HepG2 (cell line): Measurements from ENCODE around the gene JUND. TPM values are rescaled to one million over a fixed set of nuclear protein-coding genes. Genes with fewer than 3 reads are reported as not detected.

Experiments
- AGO2 ChIP-seq: fragments of 200-400 bp; formaldehyde crosslinking; optimal IDR thresholded peaks from 2 replicates; pipeline ENCODE3; 2017; ENCODE audit warnings: mild to moderate bottlenecking, low read depth, low read length, moderate library complexity
- CEBPB ChIP-seq: IDR thresholded peaks from 2 replicates; pipeline ENCODE4 v1.6.1; 2011; ENCODE audit warnings: low read depth, low read length, improper control_type of control experiment, borderline replicate concordance
- EHMT2 ChIP-seq: fragments of 200-600 bp; sonication (generic); IDR thresholded peaks from 2 replicates; pipeline ENCODE4 v1.7.0; 2017; ENCODE audit warnings: antibody characterized with exemption, low read depth, low read length, borderline replicate concordance
- FIP1L1 ChIP-seq: fragments of 200-400 bp; formaldehyde crosslinking; IDR thresholded peaks from 2 replicates; pipeline ENCODE4 v1.6.1; 2018; ENCODE audit warnings: low read depth, mild to moderate bottlenecking, low read length, moderate library complexity, borderline replicate concordance; ENCODE audit not compliant: insufficient read depth
- FOXC1 ChIP-seq: sonication (generic); formaldehyde crosslinking; IDR thresholded peaks from 2 replicates; pipeline ENCODE4 v1.8.0; 2022; ENCODE audit warnings: mild to moderate bottlenecking, missing genetic modification reagents, borderline replicate concordance
- HNF4G ChIP-seq, 2 experiments: sonication (generic) in 1 of 2; formaldehyde crosslinking in 1 of 2; IDR thresholded peaks; 2 replicates each; pipeline versions ENCODE4 v1.4.0 to v1.6.1; 2011 to 2020; ENCODE audit warnings: borderline replicate concordance in 2 of 2, low read depth in 2 of 2, mild to moderate bottlenecking in 2 of 2, low read length in 1 of 2, missing genetic modification reagents in 1 of 2, moderate library complexity in 1 of 2
- HNRNPK ChIP-seq: fragments of 200-400 bp; formaldehyde crosslinking; IDR thresholded peaks from 2 replicates; pipeline ENCODE4 v1.6.1; 2018; ENCODE audit warnings: low read length, low read depth, moderate library complexity, mild to moderate bottlenecking; ENCODE audit not compliant: poor library complexity, severe bottlenecking
- HOXA7 ChIP-seq: sonication (generic); formaldehyde crosslinking; IDR thresholded peaks from 2 replicates; pipeline ENCODE4 v1.8.1; 2022; ENCODE audit warnings: mild to moderate bottlenecking, missing genetic modification reagents, moderate library complexity
- MAF1 ChIP-seq: sonication (generic); formaldehyde crosslinking; IDR thresholded peaks from 2 replicates; pipeline ENCODE4 v1.5.0; 2020; ENCODE audit warnings: missing genetic modification reagents, borderline replicate concordance
- MTF2 ChIP-seq: sonication (generic); formaldehyde crosslinking; IDR thresholded peaks from 2 replicates; pipeline ENCODE4 v1.5.0; 2020; ENCODE audit warnings: missing genetic modification reagents, borderline replicate concordance
- PRPF4 ChIP-seq: fragments of 200-400 bp; formaldehyde crosslinking; IDR thresholded peaks from 2 replicates; pipeline ENCODE4 v1.6.1; 2016; ENCODE audit warnings: low read length, low read depth; ENCODE audit not compliant: poor library complexity, severe bottlenecking
- RNF2 ChIP-seq: fragments of 450-650 bp; conservative IDR thresholded peaks from 2 replicates; pipeline ENCODE4 v1.6.1; 2016; ENCODE audit warnings: low read depth
- RORA ChIP-seq: sonication (generic); formaldehyde crosslinking; IDR thresholded peaks from 2 replicates; pipeline ENCODE4 v1.5.0; 2020; ENCODE audit warnings: mild to moderate bottlenecking, missing genetic modification reagents, moderate library complexity
- SNRNP70 ChIP-seq: fragments of 200-400 bp; formaldehyde crosslinking; IDR thresholded peaks from 2 replicates; pipeline ENCODE4 v1.6.1; 2017; ENCODE audit warnings: mild to moderate bottlenecking, low read depth, low read length, moderate library complexity
- SRSF4 ChIP-seq: fragments of 200-400 bp; formaldehyde crosslinking; IDR thresholded peaks from one replicate; pipeline ENCODE4 v1.6.1; 2018; ENCODE audit warnings: mild to moderate bottlenecking, low read depth, low read length, moderate library complexity; ENCODE audit not compliant: poor library complexity, severe bottlenecking
- TAF1 ChIP-seq: sonication (generic); formaldehyde crosslinking; IDR thresholded peaks from 2 replicates; pipeline ENCODE4 v1.4.0; 2020; ENCODE audit warnings: missing genetic modification reagents
- TGIF2 ChIP-seq: IDR thresholded peaks from 2 replicates; pipeline ENCODE4 v1.6.1; 2016; ENCODE audit warnings: control low read depth, missing compliant biosample characterization
- ZBTB42 ChIP-seq: sonication (generic); formaldehyde crosslinking; IDR thresholded peaks from 2 replicates; pipeline ENCODE4 v1.5.0; 2020; ENCODE audit warnings: mild to moderate bottlenecking, missing genetic modification reagents
- ZNF124 ChIP-seq: sonication (generic); formaldehyde crosslinking; IDR thresholded peaks from 2 replicates; pipeline ENCODE4 v1.4.0; 2020; ENCODE audit warnings: missing genetic modification reagents
- ZNF543 ChIP-seq: sonication (generic); formaldehyde crosslinking; IDR thresholded peaks from 2 replicates; pipeline ENCODE4 v1.4.0; 2020; ENCODE audit warnings: mild to moderate bottlenecking, missing genetic modification reagents
- ZNF589 ChIP-seq: sonication (generic); formaldehyde crosslinking; conservative IDR thresholded peaks from 2 replicates; pipeline ENCODE4 v1.8.0; 2022; ENCODE audit warnings: mild to moderate bottlenecking, moderate library complexity, missing genetic modification reagents
- ZNF703 ChIP-seq: sonication (generic); formaldehyde crosslinking; IDR thresholded peaks from 2 replicates; pipeline ENCODE4 v1.5.1; 2020; ENCODE audit warnings: missing genetic modification reagents, mild to moderate bottlenecking, moderate library complexity, borderline replicate concordance
- ZNF775 ChIP-seq: sonication (generic); formaldehyde crosslinking; IDR thresholded peaks from 2 replicates; pipeline ENCODE4 v1.4.0; 2020; ENCODE audit warnings: missing genetic modification reagents, mild to moderate bottlenecking, moderate library complexity, borderline replicate concordance
- ZNF792 ChIP-seq: IDR thresholded peaks from 2 replicates; pipeline ENCODE4 v1.6.1; 2016
- ZNF816 ChIP-seq: sonication (generic); formaldehyde crosslinking; IDR thresholded peaks from 2 replicates; pipeline ENCODE4 v1.8.0; 2022; ENCODE audit warnings: missing genetic modification reagents, mild to moderate bottlenecking, borderline replicate concordance
- ZNF841 ChIP-seq: sonication (generic); formaldehyde crosslinking; IDR thresholded peaks from 2 replicates; pipeline ENCODE4 v1.8.1; 2023; ENCODE audit warnings: missing genetic modification reagents, borderline replicate concordance
- polyA plus RNA-seq, 8 experiments: library from polyadenylated mRNA; depleted of rRNA in 3 of 8; stranded (reverse) in 7 of 8; unstranded in 1 of 8; fragments of >200 nt; fragmentation: Illumina TruSeq in 4 of 8; extraction: Trizol in 4 of 8; gene quantifications; 2 replicates each; pipeline versions ENCODE4 v1.2.1 to v1.2.3, GENCODE V29; 2011 to 2016; ENCODE audit warnings: low read depth in 4 of 8, missing spikeins in 1 of 8, mixed read lengths in 1 of 8; ENCODE audit not compliant: insufficient read depth in 1 of 8
- total RNA-seq, 5 experiments: library from RNA; depleted of rRNA; stranded (reverse); fragments of >200 nt; fragmentation: Illumina TruSeq; extraction: Trizol; gene quantifications; 2 replicates each; pipeline ENCODE4 v1.2.3, GENCODE V29; 2016; ENCODE audit warnings: low read depth in 1 of 5
- TF ChIP-seq, protein P1 (sequence below), 2 experiments: sonication (generic) in 1 of 2; formaldehyde crosslinking in 1 of 2; IDR thresholded peaks; 2 replicates each; pipeline versions ENCODE4 v1.4.0 to v1.6.1; 2018 to 2020; ENCODE audit warnings: missing genetic modification reagents in 2 of 2, borderline replicate concordance in 1 of 2, low read depth in 1 of 2, mild to moderate bottlenecking in 1 of 2, missing biosample characterization in 1 of 2
- TF ChIP-seq, protein P2 (sequence below): sonication (generic); formaldehyde crosslinking; IDR thresholded peaks from 2 replicates; pipeline ENCODE4 v1.5.0; 2020; ENCODE audit warnings: missing genetic modification reagents, mild to moderate bottlenecking, borderline replicate concordance

The JUND gene
- total and polyA plus RNA-seq, 2 of the 13 experiments (the other 11 are each of a cell fraction or from before 2014, with no cell fraction given): 41.2 to 59.8 TPM

DNA sequence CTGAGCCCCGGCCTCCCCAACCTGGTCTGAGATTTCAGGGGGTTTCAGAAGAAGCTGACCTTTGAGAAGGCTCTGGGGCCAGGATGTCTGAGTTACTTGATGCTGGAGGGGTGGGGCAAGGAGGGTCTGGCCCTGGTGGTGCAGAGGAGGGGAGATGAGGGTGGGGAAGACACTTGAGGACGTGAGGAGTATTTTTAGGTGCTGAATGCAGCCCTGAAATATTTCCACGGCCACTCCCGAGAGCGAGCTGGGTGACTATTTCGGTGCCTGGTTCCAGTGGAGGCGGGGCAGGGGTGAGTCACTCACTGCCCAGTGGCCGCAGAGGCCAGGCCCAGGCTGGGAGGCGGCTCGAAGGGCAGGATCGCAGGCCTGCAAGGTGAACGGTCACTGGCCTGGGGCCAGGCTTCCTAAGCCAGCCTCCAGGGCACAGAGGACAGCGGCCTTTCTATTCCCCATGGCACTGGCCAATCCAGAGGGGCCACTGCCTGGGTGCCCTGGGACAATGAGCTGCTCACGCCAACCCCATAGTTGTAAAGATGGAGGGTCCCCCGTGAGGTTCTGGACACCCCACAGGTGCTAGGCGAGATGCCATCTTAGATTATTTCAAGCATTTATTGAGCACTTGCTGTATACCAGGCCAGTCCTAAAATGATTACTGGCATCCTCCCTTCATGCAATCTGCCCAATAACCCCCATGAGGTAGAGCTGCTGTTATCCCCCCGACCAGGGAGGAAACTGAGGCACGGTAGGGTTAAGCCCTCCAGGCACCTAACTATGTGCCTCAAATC is 19.7 kb upstream of the JUND start (continued):
- TF ChIP-seq, protein P1, sequence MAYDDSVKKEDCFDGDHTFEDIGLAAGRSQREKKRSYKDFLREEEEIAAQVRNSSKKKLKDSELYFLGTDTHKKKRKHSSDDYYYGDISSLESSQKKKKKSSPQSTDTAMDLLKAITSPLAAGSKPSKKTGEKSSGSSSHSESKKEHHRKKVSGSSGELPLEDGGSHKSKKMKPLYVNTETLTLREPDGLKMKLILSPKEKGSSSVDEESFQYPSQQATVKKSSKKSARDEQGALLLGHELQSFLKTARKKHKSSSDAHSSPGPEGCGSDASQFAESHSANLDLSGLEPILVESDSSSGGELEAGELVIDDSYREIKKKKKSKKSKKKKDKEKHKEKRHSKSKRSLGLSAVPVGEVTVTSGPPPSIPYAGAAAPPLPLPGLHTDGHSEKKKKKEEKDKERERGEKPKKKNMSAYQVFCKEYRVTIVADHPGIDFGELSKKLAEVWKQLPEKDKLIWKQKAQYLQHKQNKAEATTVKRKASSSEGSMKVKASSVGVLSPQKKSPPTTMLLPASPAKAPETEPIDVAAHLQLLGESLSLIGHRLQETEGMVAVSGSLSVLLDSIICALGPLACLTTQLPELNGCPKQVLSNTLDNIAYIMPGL (CRISPR knock-in tag; IDR thresholded peaks at IDR 0.05; ENCODE audit: borderline replicate concordance in 1 of 2, low read depth in 1 of 2): peak; percentile 18 to 24; a peak in 1 of 4 replicates
- TF ChIP-seq ZBTB42: no peak
- TF ChIP-seq TAF1 (CRISPR knock-in tag): no peak
- no peak for TF ChIP-seq FIP1L1
- no peak for TF ChIP-seq ZNF589
- no peak for TF ChIP-seq ZNF816 (CRISPR knock-in tag)
- TF ChIP-seq PRPF4: no peak
- no peak for TF ChIP-seq ZNF775 (CRISPR knock-in tag)
- no peak for TF ChIP-seq TGIF2 (CRISPR knock-in tag)
- TF ChIP-seq RNF2: no peak
- TF ChIP-seq AGO2: peak; percentile 19
- TF ChIP-seq FOXC1 (CRISPR knock-in tag): no peak; the same call in 1 of the 2 replicates
- TF ChIP-seq HNF4G (IDR thresholded peaks at IDR 0.05; ENCODE audit: borderline replicate concordance, low read depth, low read length): no peak; the same call in 1 of the 2 replicates
- TF ChIP-seq HNF4G (CRISPR knock-in tag; IDR thresholded peaks at IDR 0.05; ENCODE audit: borderline replicate concordance, low read depth): no peak
- TF ChIP-seq EHMT2: no peak
- TF ChIP-seq, protein P2, sequence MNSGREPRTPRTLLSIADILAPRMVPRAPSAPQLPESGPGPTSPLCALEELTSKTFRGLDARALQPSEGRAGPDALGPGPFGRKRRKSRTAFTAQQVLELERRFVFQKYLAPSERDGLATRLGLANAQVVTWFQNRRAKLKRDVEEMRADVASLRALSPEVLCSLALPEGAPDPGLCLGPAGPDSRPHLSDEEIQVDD (CRISPR knock-in tag): no peak
- TF ChIP-seq ZNF841: no peak
- no peak for TF ChIP-seq SRSF4
- no peak for TF ChIP-seq RORA (CRISPR knock-in tag)
- no peak for TF ChIP-seq SNRNP70
- TF ChIP-seq HOXA7 (CRISPR knock-in tag): no peak
- TF ChIP-seq ZNF703 (CRISPR knock-in tag): no peak
- no peak for TF ChIP-seq HNRNPK
- TF ChIP-seq ZNF792 (CRISPR knock-in tag): peak; percentile 35; the same call in 1 of the 2 replicates
- TF ChIP-seq MAF1 (CRISPR knock-in tag): no peak
- TF ChIP-seq CEBPB: no peak
- 0 out of 2 replicates have a peak, but pooled peaks have one; percentile 37 for TF ChIP-seq ZNF543 (CRISPR knock-in tag)
- TF ChIP-seq MTF2 (CRISPR knock-in tag): no peak
- no peak for TF ChIP-seq ZNF124 (CRISPR knock-in tag)
